Hepatocyte (in vitro differentiated cells): Measurements from ENCODE around the gene EXTL1.

Experiments
- CTCF ChIP-seq: fragments of 200-600 bp; sonication (generic); IDR thresholded peaks from 2 replicates; pipeline ENCODE4 v1.5.1; 2016; ENCODE audit warnings: antibody characterized with exemption, mild to moderate bottlenecking; ENCODE audit not compliant: poor library complexity
- EZH2 ChIP-seq: fragments of 200-600 bp; sonication (generic); IDR thresholded peaks from 2 replicates; pipeline ENCODE4 v1.6.1; 2016; ENCODE audit warnings: antibody characterized with exemption, mild to moderate bottlenecking, borderline replicate concordance

- TF ChIP-seq EZH2 (no peak), CTCF (no peak)
Observed at GRCh38 chr1:26070296-26070962, 48.9 kb downstream of the EXTL1 start.
